MM.1S (cell line): ENCODE data around the gene PDE3B.

Source experiments
- CTCF ChIP-seq: fragments of 300-600 bp; sonication (generic); IDR thresholded peaks from 2 replicates; pipeline ENCODE4 v1.5.1; 2016; ENCODE audit warnings: antibody characterized with exemption, low read length, mixed read lengths
- EZH2 ChIP-seq: fragments of 300-600 bp; sonication (generic); optimal IDR thresholded peaks from 2 replicates; pipeline ENCODE3; 2017; ENCODE audit warnings: low read depth, mild to moderate bottlenecking, antibody characterized with exemption, low read length, mixed read lengths
- EZH2phosphoT487 ChIP-seq: fragments of 300-600 bp; sonication (generic); IDR thresholded peaks from 2 replicates; pipeline ENCODE4 v1.6.1; 2018; ENCODE audit warnings: antibody characterized with exemption, low read length

GRCh38 chr11:14855890-14856289 lies 212.3 kb downstream of the PDE3B start:
- TF ChIP-seq CTCF (no peak), EZH2 (no peak), EZH2phosphoT487 (no peak)
